GM12878 (cell line): ENCODE results near the gene PIRT.

ENCODE experiments used
- GABPA ChIP-seq: IDR thresholded peaks from 2 replicates; pipeline ENCODE4 v1.6.1; 2014; ENCODE audit warnings: antibody characterized with exemption, low read depth, mild to moderate bottlenecking, inconsistent platforms
- HCFC1 ChIP-seq: fragments of 150-350 bp; IDR thresholded peaks from 2 replicates; pipeline ENCODE4 v1.6.1; 2014; ENCODE audit warnings: low read length
- POLR2A ChIP-seq: IDR thresholded peaks from 2 replicates; pipeline ENCODE4 v1.6.1; 2011; ENCODE audit warnings: low read depth, mild to moderate bottlenecking, low read length
- POLR2AphosphoS2 ChIP-seq: IDR thresholded peaks from 2 replicates; pipeline ENCODE4 v1.6.1; 2011; ENCODE audit warnings: low read depth, mild to moderate bottlenecking, low read length, improper control_type of control experiment, moderate library complexity
- POLR2AphosphoS5 ChIP-seq: IDR thresholded peaks from 2 replicates; pipeline ENCODE4 v1.6.1; 2011; ENCODE audit warnings: mild to moderate bottlenecking, low read length, inconsistent platforms
- ZSCAN29 ChIP-seq: fragments of 450-650 bp; IDR thresholded peaks from 2 replicates; pipeline ENCODE4 v1.6.1; 2017; ENCODE audit warnings: mild to moderate bottlenecking, moderate library complexity
- ZZZ3 ChIP-seq: IDR thresholded peaks from 2 replicates; pipeline ENCODE4 v1.6.1; 2011; ENCODE audit warnings: low read depth; ENCODE audit not compliant: control insufficient read depth, insufficient read length
- TF ChIP-seq, protein P1 (sequence below): fragments of 450-650 bp; IDR thresholded peaks from 2 replicates; pipeline ENCODE4 v1.6.1; 2017; ENCODE audit warnings: mild to moderate bottlenecking
- TF ChIP-seq, protein P2 (sequence below): IDR thresholded peaks from 2 replicates; pipeline ENCODE4 v1.6.1; 2012; ENCODE audit warnings: low read depth, low read length, improper control_type of control experiment

DNA sequence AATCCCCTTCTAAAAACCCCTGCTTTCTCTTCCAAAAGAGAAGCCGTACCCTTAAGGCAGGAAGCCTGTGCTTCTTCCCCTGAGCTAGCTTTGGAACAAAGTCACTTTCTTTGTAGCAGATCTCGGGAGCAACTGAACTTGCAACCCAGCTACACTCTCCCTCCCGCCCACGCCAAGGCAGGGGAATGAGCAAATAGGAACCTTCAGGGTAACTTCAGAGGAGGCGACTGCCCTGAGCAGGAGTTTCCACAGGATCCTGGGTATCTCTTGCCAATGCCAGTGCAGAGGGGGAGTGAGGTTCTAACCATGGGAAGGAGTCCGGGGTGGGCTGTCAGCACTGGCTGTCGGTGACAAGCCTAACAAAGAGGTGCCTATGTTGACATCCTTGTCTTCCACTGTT lies 5.9 kb upstream of the PIRT start:
- TF ChIP-seq POLR2AphosphoS5: no peak
- TF ChIP-seq, protein P1, sequence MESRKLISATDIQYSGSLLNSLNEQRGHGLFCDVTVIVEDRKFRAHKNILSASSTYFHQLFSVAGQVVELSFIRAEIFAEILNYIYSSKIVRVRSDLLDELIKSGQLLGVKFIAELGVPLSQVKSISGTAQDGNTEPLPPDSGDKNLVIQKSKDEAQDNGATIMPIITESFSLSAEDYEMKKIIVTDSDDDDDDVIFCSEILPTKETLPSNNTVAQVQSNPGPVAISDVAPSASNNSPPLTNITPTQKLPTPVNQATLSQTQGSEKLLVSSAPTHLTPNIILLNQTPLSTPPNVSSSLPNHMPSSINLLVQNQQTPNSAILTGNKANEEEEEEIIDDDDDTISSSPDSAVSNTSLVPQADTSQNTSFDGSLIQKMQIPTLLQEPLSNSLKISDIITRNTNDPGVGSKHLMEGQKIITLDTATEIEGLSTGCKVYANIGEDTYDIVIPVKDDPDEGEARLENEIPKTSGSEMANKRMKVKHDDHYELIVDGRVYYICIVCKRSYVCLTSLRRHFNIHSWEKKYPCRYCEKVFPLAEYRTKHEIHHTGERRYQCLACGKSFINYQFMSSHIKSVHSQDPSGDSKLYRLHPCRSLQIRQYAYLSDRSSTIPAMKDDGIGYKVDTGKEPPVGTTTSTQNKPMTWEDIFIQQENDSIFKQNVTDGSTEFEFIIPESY: no peak
- no peak for TF ChIP-seq POLR2AphosphoS2
- no peak for TF ChIP-seq HCFC1
- TF ChIP-seq POLR2A: no peak
- TF ChIP-seq ZSCAN29: no peak
- no peak for TF ChIP-seq ZZZ3
- no peak for TF ChIP-seq GABPA
- TF ChIP-seq, protein P2, sequence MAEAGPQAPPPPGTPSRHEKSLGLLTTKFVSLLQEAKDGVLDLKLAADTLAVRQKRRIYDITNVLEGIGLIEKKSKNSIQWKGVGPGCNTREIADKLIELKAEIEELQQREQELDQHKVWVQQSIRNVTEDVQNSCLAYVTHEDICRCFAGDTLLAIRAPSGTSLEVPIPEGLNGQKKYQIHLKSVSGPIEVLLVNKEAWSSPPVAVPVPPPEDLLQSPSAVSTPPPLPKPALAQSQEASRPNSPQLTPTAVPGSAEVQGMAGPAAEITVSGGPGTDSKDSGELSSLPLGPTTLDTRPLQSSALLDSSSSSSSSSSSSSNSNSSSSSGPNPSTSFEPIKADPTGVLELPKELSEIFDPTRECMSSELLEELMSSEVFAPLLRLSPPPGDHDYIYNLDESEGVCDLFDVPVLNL: no peak
